ENCODE data around the gene COG7. TPM values are rescaled to one million over a fixed set of nuclear protein-coding genes. Genes with fewer than 3 reads are reported as not detected.

COG7 gene
- total RNA-seq (20.7 and 24.1 TPM in 2 replicates), polyA plus RNA-seq (42.0 and 52.4 TPM in 2 replicates), polyA minus RNA-seq (37.1 and 37.8 TPM in 2 replicates), Bru-seq, nascent RNA (percentile 64 among the genes with signal in this experiment), BruChase-seq, experiment 1, labeled RNA remaining after a 6-hour chase (percentile 74 among the genes with signal in this experiment), BruChase-seq, experiment 2, labeled RNA remaining after a 2-hour chase (percentile 78 among the genes with signal in this experiment)
- polyA plus RNA-seq (2011; cell fraction: cytosol; rRNA removed) = 23.1 and 25.9 TPM in 2 replicates
- polyA plus RNA-seq (2011; cell fraction: nucleus; rRNA removed) = 53.7 and 64.6 TPM in 2 replicates
- 13.9 and 16.9 TPM in 2 replicates for polyA plus RNA-seq (2012)
- polyA minus RNA-seq (2011; cell fraction: cytosol; rRNA and poly(A)+ RNA removed) = 12.0 TPM
- 33.8 and 40.0 TPM in 2 replicates for polyA minus RNA-seq (2011; cell fraction: nucleus; rRNA and poly(A)+ RNA removed)
- long read RNA-seq, transcript COG7-201 (17 exons, 2,926 nt) = major isoform, 32 of 45 reads
- long read RNA-seq, partial matches to known transcripts = 5 of 45 reads
- long read RNA-seq, other reads (novel, unspliced or antisense) = 8 of 45 reads

GRCh38 chr16:23452572-23453337, at the start of gene COG7:
TSS of gene COG7 (minus strand) at chr16:23453189. CDS start at chr16:23452994, 195 bp downstream.
- POLR2A ChIA-PET = no interaction called here
- Histone ChIP-seq H3K36me3 (ENCODE audit: control insufficient read depth in 2 of 2, extremely low read depth in 1 of 2, insufficient read depth in 2 of 2, low read length in 2 of 2) (no peaks in the 10 kb centered on the region), H3K27ac (ENCODE audit: insufficient read depth, low read depth, low read length) (peak within 1 kb of the TSS; percentile 37), H3K4me1 (ENCODE audit: control insufficient read depth, extremely low read depth, insufficient read depth, low read length) (peaks cover 3% of the 10 kb centered on the region), H2AFZ (ENCODE audit: low read depth, low read length) (peak within 1 kb of the TSS; percentile 82), H4K20me1 (replicated peaks; ENCODE audit: control insufficient read depth, extremely low read depth, insufficient read depth, low read length) (no peaks in the 10 kb centered on the region), H3K4me2 (ENCODE audit: insufficient read depth, low read length) (peak within 1 kb of the TSS; percentile 81), H3K27me3 (ENCODE audit: control insufficient read depth in 2 of 2, insufficient read depth in 2 of 2, low read length in 2 of 2) (no peaks in the 10 kb centered on the region), H3K79me2 (ENCODE audit: control insufficient read depth, insufficient read depth, low read length) (peaks cover 7% of the 10 kb centered on the region), H3K9me1 (replicated peaks; ENCODE audit: control insufficient read depth, extremely low read depth, insufficient read depth, low read length) (no peaks in the 10 kb centered on the region), H3K9ac (replicated peaks; ENCODE audit: extremely low read depth, insufficient read depth, low read length) (peak within 1 kb of the TSS; percentile 49), H3K9me3 (replicated peaks; ENCODE audit: control insufficient read depth, insufficient read depth, low read length) (no peaks in the 10 kb centered on the region), H3K4me3 (replicated peaks in 1 of 3; ENCODE audit: insufficient read depth in 1 of 3, low read depth in 1 of 3, low read length in 3 of 3) (peak within 1 kb of the TSS; percentile 65 to 79 (median 70))
- DNase-seq (ENCODE audit: low read depth, low spot score) (peak; percentile 95), FAIRE-seq (peak; percentile 94)
- BruUV-seq (replicated peaks) = TSS peak; percentile 53
- dilution Hi-C loops (cut with MboI; ENCODE audit: extremely low pct_ligation_motif_present, low sequenced_read_pairs) (no loop called here), intact Hi-C loops (cut with micrococcal nuclease) (loop anchor here (1.0 to 2.0 kb wide), 2 partner anchors 52 to 105 kb away; partner anchors contain the start of genes EARS2 and UBFD1)
- TF ChIP-seq FOS (IDR thresholded peaks at IDR 0.05; ENCODE audit: borderline replicate concordance, insufficient read depth, low read length) (peak; percentile 8), POLR2A (IDR thresholded peaks at IDR 0.05; ENCODE audit: low read depth, low read length) (peak; percentile 22), EZH2 (IDR thresholded peaks at IDR 0.05; ENCODE audit: borderline replicate concordance, low read depth, low read length, severe bottlenecking) (no peak), JUN (IDR thresholded peaks at IDR 0.05; ENCODE audit: borderline replicate concordance, insufficient read depth, insufficient read length, low read depth) (no peak), CTCF (IDR thresholded peaks at IDR 0.05; ENCODE audit: extremely low read depth in 1 of 2, insufficient read depth in 1 of 2, low read depth in 1 of 2, low read length in 2 of 2) (no peak), MAX (IDR thresholded peaks at IDR 0.05; ENCODE audit: insufficient read depth, insufficient read length) (no peak), GATA2 (IDR thresholded peaks at IDR 0.05; ENCODE audit: insufficient read depth, insufficient read length, low read depth, low read length) (no peak), MYC (IDR thresholded peaks at IDR 0.05; ENCODE audit: low read depth, low read length) (no peak), POLR2AphosphoS5 (IDR thresholded peaks at IDR 0.05; ENCODE audit: insufficient read depth, low read depth, low read length) (peak; percentile 74)
- CTCF ChIA-PET = interaction anchor here (0.6 to 2.9 kb wide), 5 partner anchors 11 to 554 kb away, joined by 3 to 17 read pairs (median 4); no protein-coding TSS in a partner anchor
